GM12878 (cell line): Measurements from ENCODE around the gene EP400. TPM values are rescaled to one million over a fixed set of nuclear protein-coding genes. Genes with fewer than 3 reads are reported as not detected.

Source experiments
- ATAC-seq: fragments of 200-7000 bp; cut with Tn5 transposase; 3 replicates; pipeline ENCODE4 v1.9.1; 2020; ENCODE audit warnings: mild to moderate bottlenecking, moderate library complexity
- BruUV-seq: library from RNA; stranded (reverse); fragments of 400-500 nt; replicated peaks from 2 replicates; lab custom pipeline; 2021; lab: Mats Ljungman, UMichigan
- CTCF ChIA-PET: fragments of 300-600 bp; sonication (Branson Sonifier 250); formaldehyde crosslinking; extraction: SDS; loops from one replicate; lab custom pipeline; 2021; ENCODE audit warnings: inconsistent platforms; lab: Yijun Ruan, JAX
- POLR2A ChIA-PET: fragments of 350-600 bp; formaldehyde crosslinking; extraction: SDS; loops from one replicate; lab custom pipeline; 2021; ENCODE audit warnings: inconsistent platforms; lab: Charles Lee
- RAD21 ChIA-PET: fragments of 300-600 bp; sonication (Branson Sonifier 250); formaldehyde crosslinking; loops from one replicate; lab custom pipeline; 2023; ENCODE audit warnings: antibody characterized with exemption; ENCODE audit not compliant: unreplicated experiment; lab: Charles Lee
- SMC1A ChIA-PET: fragments of 300-600 bp; sonication (Branson Sonifier 250); formaldehyde crosslinking; loops from one replicate; lab custom pipeline; 2023; ENCODE audit not compliant: unreplicated experiment, uncharacterized antibody; lab: Charles Lee
- DNase-seq: peaks from one replicate; pipeline ENCODE4 v3.0.0-alpha.2; 2011; ENCODE audit warnings: low read depth, low spot score
- FAIRE-seq: peaks from 3 replicates; lab custom pipeline; 2011; peaks lifted over from hg19 to GRCh38; lab: Jason Lieb, UNC
- H2AFZ ChIP-seq: 2 replicates; pipeline ENCODE4 v1.6.0; 2011; ENCODE audit warnings: low read depth, low read length, control low read depth; ENCODE audit not compliant: control insufficient read depth
- H3K27ac ChIP-seq: 2 replicates; pipeline ENCODE4 v1.5.1; 2011; ENCODE audit warnings: control low read depth; ENCODE audit not compliant: control insufficient read depth, insufficient read depth
- H3K27me3 ChIP-seq, 2 experiments: replicated peaks in 1 of 2; 2 replicates each; pipeline versions ENCODE4 v1.6.0 to v1.6.1; 2011; ENCODE audit warnings: low read length in 1 of 2; ENCODE audit not compliant: control insufficient read depth in 2 of 2, insufficient read depth in 2 of 2
- H3K36me3 ChIP-seq, 2 experiments: 2 replicates each; pipeline ENCODE4 v1.5.1; 2011; ENCODE audit warnings: low read length in 1 of 2; ENCODE audit not compliant: control insufficient read depth in 2 of 2, insufficient read depth in 2 of 2
- H3K4me1 ChIP-seq: 2 replicates; pipeline ENCODE4 v1.6.1; 2011; ENCODE audit warnings: mild to moderate bottlenecking, low read length, moderate library complexity, mixed read lengths; ENCODE audit not compliant: control insufficient read depth, insufficient read depth
- H3K4me2 ChIP-seq: 2 replicates; pipeline ENCODE4 v1.6.0; 2011; ENCODE audit warnings: control low read depth; ENCODE audit not compliant: control insufficient read depth, insufficient read depth
- H3K4me3 ChIP-seq: fragments of 200-600 bp; sonication (generic); 2 replicates; pipeline ENCODE4 v1.5.1; 2016
- H3K79me2 ChIP-seq: 2 replicates; pipeline ENCODE4 v1.6.0; 2011; ENCODE audit warnings: low read length; ENCODE audit not compliant: control insufficient read depth, insufficient read depth
- H3K9ac ChIP-seq: 2 replicates; pipeline ENCODE4 v1.8.0; 2011; ENCODE audit warnings: low read length, control low read depth, mixed read lengths; ENCODE audit not compliant: control insufficient read depth, insufficient read depth
- H3K9me3 ChIP-seq: replicated peaks from 3 replicates; pipeline ENCODE4 v1.5.1; 2011; ENCODE audit warnings: mild to moderate bottlenecking, low read length; ENCODE audit not compliant: control insufficient read depth, insufficient read depth
- H4K20me1 ChIP-seq: 2 replicates; pipeline ENCODE4 v1.6.0; 2011; ENCODE audit not compliant: control insufficient read depth, insufficient read depth
- ATF7 ChIP-seq: fragments of 450-650 bp; IDR thresholded peaks from 2 replicates; pipeline ENCODE4 v1.6.1; 2016; ENCODE audit warnings: low read depth, mild to moderate bottlenecking
- ESRRA ChIP-seq: IDR thresholded peaks from 2 replicates; pipeline ENCODE4 v1.6.1; 2012; ENCODE audit warnings: mild to moderate bottlenecking, low read length, improper control_type of control experiment
- GATAD2B ChIP-seq: fragments of 450-650 bp; conservative IDR thresholded peaks from 2 replicates; pipeline ENCODE4 v1.6.1; 2017; ENCODE audit warnings: low read depth, mild to moderate bottlenecking, moderate library complexity
- MEF2A ChIP-seq: IDR thresholded peaks from 2 replicates; pipeline ENCODE4 v1.6.1; 2011; ENCODE audit warnings: low read depth, mild to moderate bottlenecking, low read length, moderate library complexity; ENCODE audit not compliant: insufficient read depth
- MYB ChIP-seq: fragments of 150-350 bp; IDR thresholded peaks from 2 replicates; pipeline ENCODE4 v1.6.1; 2014; ENCODE audit warnings: mild to moderate bottlenecking, low read depth, low read length, borderline replicate concordance
- NBN ChIP-seq: fragments of 450-650 bp; IDR thresholded peaks from 2 replicates; pipeline ENCODE4 v1.6.1; 2016
- SMAD1 ChIP-seq: fragments of 450-650 bp; IDR thresholded peaks from 2 replicates; pipeline ENCODE4 v1.6.1; 2018; ENCODE audit warnings: mild to moderate bottlenecking, low read depth; ENCODE audit not compliant: partially characterized antibody
- SMC3 ChIP-seq: IDR thresholded peaks from 2 replicates; pipeline ENCODE4 v1.6.1; 2011; ENCODE audit warnings: low read length, improper control_type of control experiment, borderline replicate concordance
- SPI1 ChIP-seq: IDR thresholded peaks from 2 replicates; pipeline ENCODE4 v1.6.1; 2011; ENCODE audit warnings: low read depth, mild to moderate bottlenecking, low read length, moderate library complexity, borderline replicate concordance; ENCODE audit not compliant: insufficient read depth
- SREBF2 ChIP-seq: IDR thresholded peaks from 2 replicates; pipeline ENCODE4 v1.6.1; 2012; ENCODE audit warnings: mild to moderate bottlenecking, low read length
- TCF3 ChIP-seq: IDR thresholded peaks from 2 replicates; pipeline ENCODE4 v1.6.1; 2012; ENCODE audit warnings: low read depth, mild to moderate bottlenecking, low read length, borderline replicate concordance; ENCODE audit not compliant: insufficient read depth
- WGBS: methylation state at CpG from one replicate; pipeline ENCODE4 v1.1.6; 2016; ENCODE audit warnings: low lambda C conversion rate; ENCODE audit not compliant: insufficient replicate concordance, insufficient coverage; ENCODE audit errors: missing lambda C conversion rate; 5-methylcytosine and 5-hydroxymethylcytosine counted together
- in situ Hi-C: fragments of 300-500 bp; cut with MboI; formaldehyde crosslinking; loops from 9 replicates; pipeline ENCODE4 v1.14.3; 2018; ENCODE audit warnings: mixed read lengths
- intact Hi-C: fragments of 100-400 bp; cut with micrococcal nuclease; formaldehyde crosslinking; loops from one replicate; pipeline ENCODE4 v1.14.2; 2022; ENCODE audit not compliant: unreplicated experiment
- polyA plus RNA-seq, 11 experiments: library from polyadenylated mRNA; depleted of rRNA in 4 of 11; unstranded in 6 of 11; stranded (reverse) in 5 of 11; fragments of >200 nt; fragmentation: Nextera tagmentation in 4 of 11; fragmentation: Illumina TruSeq in 1 of 11; extraction: Ambion mirVana in 4 of 11; extraction: Trizol in 1 of 11; gene quantifications; 1 replicate in 1 of 11; 2 replicates in 10 of 11; pipeline versions ENCODE4 v1.2.1 to v1.2.3, GENCODE V29; 2011 to 2016; ENCODE audit warnings: inconsistent platforms in 2 of 11, missing spikeins in 2 of 11, low read depth in 1 of 11
- total RNA-seq, 4 experiments: library from RNA; depleted of rRNA in 3 of 4; stranded (reverse); fragments of >200 nt in 3 of 4; fragmentation: Illumina TruSeq in 1 of 4; extraction: Trizol in 1 of 4; gene quantifications; 2 replicates each; pipeline versions ENCODE4 v1.2.1 to v1.2.3, GENCODE V29; 2013 to 2021
- TF ChIP-seq, protein P1 (sequence below): IDR thresholded peaks from 2 replicates; pipeline ENCODE4 v1.6.1; 2012; ENCODE audit warnings: mild to moderate bottlenecking, low read depth, low read length
- TF ChIP-seq, protein P2 (sequence below): fragments of 450-650 bp; IDR thresholded peaks from 2 replicates; pipeline ENCODE4 v1.6.1; 2016; ENCODE audit warnings: mild to moderate bottlenecking
- TF ChIP-seq, protein P3 (sequence below): fragments of 450-650 bp; IDR thresholded peaks from 2 replicates; pipeline ENCODE4 v1.6.1; 2017; ENCODE audit warnings: mild to moderate bottlenecking
- TF ChIP-seq, protein P4 (sequence below): IDR thresholded peaks from 2 replicates; pipeline ENCODE4 v1.6.1; 2012; ENCODE audit warnings: low read depth, low read length, improper control_type of control experiment

The EP400 gene
- total and polyA plus RNA-seq, 10 of the 15 experiments (the other 5 are each of a cell fraction or from before 2014, with no cell fraction given): 3.8 to 44.2 (median 8.4) TPM

DNA sequence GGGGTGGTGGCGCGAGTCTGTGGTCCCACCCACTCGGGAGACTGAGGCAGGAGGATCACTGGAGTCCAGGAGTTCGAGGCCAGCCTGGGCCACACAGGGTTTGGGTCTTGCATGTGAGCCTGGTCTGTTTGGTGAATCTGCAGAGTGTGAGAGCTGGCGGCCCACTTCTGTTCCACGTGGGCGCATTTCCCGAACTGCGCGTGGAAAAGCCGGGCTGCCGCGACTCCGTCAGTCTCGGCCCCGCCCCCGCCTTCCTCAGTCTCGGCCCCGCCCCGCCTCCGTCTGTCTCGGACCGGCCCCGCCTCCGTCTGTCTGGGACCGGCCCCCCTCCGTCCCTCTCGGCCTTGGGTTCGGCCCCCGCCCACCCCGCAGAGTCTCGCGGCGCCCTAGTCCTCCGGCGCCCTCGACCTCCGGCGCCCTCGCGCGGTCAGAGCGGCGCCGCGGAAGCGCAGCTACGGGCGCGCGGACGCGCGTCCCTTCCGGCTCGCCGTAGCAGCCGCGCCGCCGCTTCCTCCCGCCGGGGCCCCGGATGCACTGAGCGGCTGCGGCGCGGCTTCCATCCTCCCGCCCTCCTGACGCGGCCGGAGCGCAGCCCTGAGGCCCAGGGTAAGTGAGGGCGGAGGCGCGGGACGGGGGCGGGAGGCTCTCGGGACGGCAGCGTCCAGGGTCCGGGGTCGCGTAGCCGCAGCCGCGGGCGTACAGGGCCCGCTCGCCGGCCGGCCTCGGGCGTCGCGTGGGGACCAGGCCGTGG, at the start of gene EP400 (continued):
- TF ChIP-seq, protein P1, sequence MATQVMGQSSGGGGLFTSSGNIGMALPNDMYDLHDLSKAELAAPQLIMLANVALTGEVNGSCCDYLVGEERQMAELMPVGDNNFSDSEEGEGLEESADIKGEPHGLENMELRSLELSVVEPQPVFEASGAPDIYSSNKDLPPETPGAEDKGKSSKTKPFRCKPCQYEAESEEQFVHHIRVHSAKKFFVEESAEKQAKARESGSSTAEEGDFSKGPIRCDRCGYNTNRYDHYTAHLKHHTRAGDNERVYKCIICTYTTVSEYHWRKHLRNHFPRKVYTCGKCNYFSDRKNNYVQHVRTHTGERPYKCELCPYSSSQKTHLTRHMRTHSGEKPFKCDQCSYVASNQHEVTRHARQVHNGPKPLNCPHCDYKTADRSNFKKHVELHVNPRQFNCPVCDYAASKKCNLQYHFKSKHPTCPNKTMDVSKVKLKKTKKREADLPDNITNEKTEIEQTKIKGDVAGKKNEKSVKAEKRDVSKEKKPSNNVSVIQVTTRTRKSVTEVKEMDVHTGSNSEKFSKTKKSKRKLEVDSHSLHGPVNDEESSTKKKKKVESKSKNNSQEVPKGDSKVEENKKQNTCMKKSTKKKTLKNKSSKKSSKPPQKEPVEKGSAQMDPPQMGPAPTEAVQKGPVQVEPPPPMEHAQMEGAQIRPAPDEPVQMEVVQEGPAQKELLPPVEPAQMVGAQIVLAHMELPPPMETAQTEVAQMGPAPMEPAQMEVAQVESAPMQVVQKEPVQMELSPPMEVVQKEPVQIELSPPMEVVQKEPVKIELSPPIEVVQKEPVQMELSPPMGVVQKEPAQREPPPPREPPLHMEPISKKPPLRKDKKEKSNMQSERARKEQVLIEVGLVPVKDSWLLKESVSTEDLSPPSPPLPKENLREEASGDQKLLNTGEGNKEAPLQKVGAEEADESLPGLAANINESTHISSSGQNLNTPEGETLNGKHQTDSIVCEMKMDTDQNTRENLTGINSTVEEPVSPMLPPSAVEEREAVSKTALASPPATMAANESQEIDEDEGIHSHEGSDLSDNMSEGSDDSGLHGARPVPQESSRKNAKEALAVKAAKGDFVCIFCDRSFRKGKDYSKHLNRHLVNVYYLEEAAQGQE: no peak; the same call in 1 of the 2 replicates
- 0 out of 2 replicates have a peak, but pooled peaks have one; percentile 41 for TF ChIP-seq NBN
- TF ChIP-seq, protein P2, sequence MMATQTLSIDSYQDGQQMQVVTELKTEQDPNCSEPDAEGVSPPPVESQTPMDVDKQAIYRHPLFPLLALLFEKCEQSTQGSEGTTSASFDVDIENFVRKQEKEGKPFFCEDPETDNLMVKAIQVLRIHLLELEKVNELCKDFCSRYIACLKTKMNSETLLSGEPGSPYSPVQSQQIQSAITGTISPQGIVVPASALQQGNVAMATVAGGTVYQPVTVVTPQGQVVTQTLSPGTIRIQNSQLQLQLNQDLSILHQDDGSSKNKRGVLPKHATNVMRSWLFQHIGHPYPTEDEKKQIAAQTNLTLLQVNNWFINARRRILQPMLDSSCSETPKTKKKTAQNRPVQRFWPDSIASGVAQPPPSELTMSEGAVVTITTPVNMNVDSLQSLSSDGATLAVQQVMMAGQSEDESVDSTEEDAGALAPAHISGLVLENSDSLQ: peak; percentile 54
- TF ChIP-seq ESRRA: peak; percentile 46; the same call in 1 of the 2 replicates
- no peak for TF ChIP-seq SMAD1

DNA sequence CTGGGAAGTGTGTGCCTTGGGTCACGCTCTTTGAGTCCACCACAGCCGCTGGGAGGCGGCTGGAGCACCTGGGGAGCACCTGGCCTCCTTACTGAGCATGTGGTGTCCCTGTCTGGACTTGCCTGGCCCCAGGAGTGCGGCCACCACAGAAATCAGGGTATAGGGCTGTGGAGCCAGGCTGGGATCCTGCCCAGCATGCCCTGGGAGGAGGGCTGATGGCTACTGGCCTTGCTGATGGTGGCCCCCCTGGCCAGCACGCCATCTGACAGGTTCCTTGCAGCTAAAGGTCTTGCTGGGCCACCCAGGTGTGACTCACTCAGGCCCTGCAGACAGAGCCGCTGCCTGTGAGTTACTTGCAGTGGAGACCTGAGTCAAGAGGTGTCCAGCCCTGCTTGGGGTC, 49.3 kb upstream of the EP400 start:
- no peaks in the 10 kb centered on the region; the same call in 1 of the 2 replicates for H4K20me1 ChIP-seq
- H3K9ac ChIP-seq: no peak overlapping the region
- RAD21 ChIA-PET: no interaction called here
- TF ChIP-seq MEF2A (no peak), SMC3 (no peak), TCF3 (no peak), SREBF2 (no peak), ATF7 (no peak), GATAD2B (no peak), MYB (no peak), SPI1 (no peak)
- TF ChIP-seq, protein P3, sequence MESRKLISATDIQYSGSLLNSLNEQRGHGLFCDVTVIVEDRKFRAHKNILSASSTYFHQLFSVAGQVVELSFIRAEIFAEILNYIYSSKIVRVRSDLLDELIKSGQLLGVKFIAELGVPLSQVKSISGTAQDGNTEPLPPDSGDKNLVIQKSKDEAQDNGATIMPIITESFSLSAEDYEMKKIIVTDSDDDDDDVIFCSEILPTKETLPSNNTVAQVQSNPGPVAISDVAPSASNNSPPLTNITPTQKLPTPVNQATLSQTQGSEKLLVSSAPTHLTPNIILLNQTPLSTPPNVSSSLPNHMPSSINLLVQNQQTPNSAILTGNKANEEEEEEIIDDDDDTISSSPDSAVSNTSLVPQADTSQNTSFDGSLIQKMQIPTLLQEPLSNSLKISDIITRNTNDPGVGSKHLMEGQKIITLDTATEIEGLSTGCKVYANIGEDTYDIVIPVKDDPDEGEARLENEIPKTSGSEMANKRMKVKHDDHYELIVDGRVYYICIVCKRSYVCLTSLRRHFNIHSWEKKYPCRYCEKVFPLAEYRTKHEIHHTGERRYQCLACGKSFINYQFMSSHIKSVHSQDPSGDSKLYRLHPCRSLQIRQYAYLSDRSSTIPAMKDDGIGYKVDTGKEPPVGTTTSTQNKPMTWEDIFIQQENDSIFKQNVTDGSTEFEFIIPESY: no peak
- TF ChIP-seq, protein P4, sequence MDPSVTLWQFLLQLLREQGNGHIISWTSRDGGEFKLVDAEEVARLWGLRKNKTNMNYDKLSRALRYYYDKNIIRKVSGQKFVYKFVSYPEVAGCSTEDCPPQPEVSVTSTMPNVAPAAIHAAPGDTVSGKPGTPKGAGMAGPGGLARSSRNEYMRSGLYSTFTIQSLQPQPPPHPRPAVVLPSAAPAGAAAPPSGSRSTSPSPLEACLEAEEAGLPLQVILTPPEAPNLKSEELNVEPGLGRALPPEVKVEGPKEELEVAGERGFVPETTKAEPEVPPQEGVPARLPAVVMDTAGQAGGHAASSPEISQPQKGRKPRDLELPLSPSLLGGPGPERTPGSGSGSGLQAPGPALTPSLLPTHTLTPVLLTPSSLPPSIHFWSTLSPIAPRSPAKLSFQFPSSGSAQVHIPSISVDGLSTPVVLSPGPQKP: no peak

More for the DNA sequence above, 49.3 kb upstream of the EP400 start:
- Histone ChIP-seq H3K27me3 (no peaks in the 10 kb centered on the region), H3K9me3 (no peaks in the 10 kb centered on the region), H3K27ac (no peak overlapping the region), H3K4me1 (peaks cover 12% of the 10 kb centered on the region), H2AFZ (no peak overlapping the region), H3K4me2 (no peak overlapping the region), H3K79me2 (no peaks in the 10 kb centered on the region), H3K4me3 (no peak overlapping the region), H3K36me3 (no peaks in the 10 kb centered on the region)
- no peak for FAIRE-seq
- ChIA-PET POLR2A (no interaction called here), CTCF (no interaction called here), SMC1A (no interaction called here)
- intact Hi-C loops: no loop called here
- no peak for DNase-seq
- in situ Hi-C loops: no loop called here
- 96% methylated on average over 6 of the region's 6 CpGs for WGBS
- BruUV-seq: no TSS peak
- no peak for ATAC-seq
